SKM-1 (cell line): ENCODE data around the gene CLDN24.

Experiments
- DNase-seq: peaks from one replicate; lab custom pipeline; 2025; ENCODE audit not compliant: unreplicated experiment; lab: John Stamatoyannopoulos, UW

The CLDN24 gene

GRCh38 chr4:183286590-183287308 is 35.5 kb downstream of the CLDN24 start:
- no peak for DNase-seq

- no peak for DNase-seq
Observed at GRCh38 chr4:183285886-183286285, 36.3 kb downstream of the CLDN24 start.

- no peak for DNase-seq
Observed at GRCh38 chr4:183284965-183285364, 37.3 kb downstream of the CLDN24 start.

- no peak for DNase-seq
Observed at GRCh38 chr4:183284258-183284785, 37.9 kb downstream of the CLDN24 start.

GRCh38 chr4:183276106-183276505 is 46.1 kb downstream of the CLDN24 start:
- DNase-seq = no peak

- DNase-seq = no peak
Observed at GRCh38 chr4:183272384-183272783, 49.8 kb downstream of the CLDN24 start.
